ENCODE data around the gene NANOS1. TPM values are rescaled to one million over a fixed set of nuclear protein-coding genes. Genes with fewer than 3 reads are reported as not detected.

The NANOS1 gene
- polyA plus RNA-seq, 12 donors, result 3.6 to 8.7 (median 5.9) TPM; not detected in 1

DNA sequence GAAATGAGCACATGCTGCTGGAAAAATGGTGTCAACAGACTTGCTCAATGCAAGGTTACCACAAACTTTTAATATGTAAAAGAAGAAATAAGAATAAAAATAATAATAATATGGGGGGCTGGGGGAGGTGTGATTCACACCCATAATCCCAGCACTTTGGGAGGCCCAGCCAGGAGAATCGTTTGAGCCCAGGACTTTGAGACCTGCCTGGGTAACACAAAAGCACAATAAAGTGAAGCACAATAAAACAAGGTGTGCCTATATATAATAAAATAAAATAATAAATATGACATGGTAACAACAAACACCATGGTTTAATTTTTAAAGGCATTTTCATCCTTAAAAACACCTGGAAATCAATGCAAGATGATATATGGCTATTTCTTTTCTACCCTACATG lies 26.0 kb downstream of the NANOS1 start:
- DNase-seq, result no peak

GRCh38 chr10:119058010-119058409 lies 28.5 kb downstream of the NANOS1 start:
- no peak for DNase-seq

GRCh38 chr10:119059557-119059956 lies 30.0 kb downstream of the NANOS1 start:
- no peak for DNase-seq

- no peak for DNase-seq
Measured at GRCh38 chr10:119060107-119060506, 30.6 kb downstream of the NANOS1 start.

DNA sequence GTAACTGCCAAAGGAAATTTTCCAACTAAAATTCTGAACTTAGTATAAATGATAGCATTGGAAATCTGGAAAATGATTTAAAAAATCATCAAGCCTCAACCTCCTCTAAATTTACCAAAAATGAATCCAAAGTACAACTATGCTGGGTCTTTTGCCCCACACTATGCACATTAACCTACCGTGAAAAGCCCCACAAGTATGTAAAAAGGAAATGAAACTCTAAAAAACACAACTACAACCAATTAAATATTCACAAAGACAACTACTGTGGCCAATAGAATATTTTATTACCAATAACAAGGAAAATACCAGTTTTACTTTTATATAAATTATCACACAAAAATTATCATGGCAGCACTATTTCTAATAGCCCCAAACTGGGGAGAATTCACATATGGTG lies 31.8 kb downstream of the NANOS1 start:
- DNase-seq, result no peak

DNA sequence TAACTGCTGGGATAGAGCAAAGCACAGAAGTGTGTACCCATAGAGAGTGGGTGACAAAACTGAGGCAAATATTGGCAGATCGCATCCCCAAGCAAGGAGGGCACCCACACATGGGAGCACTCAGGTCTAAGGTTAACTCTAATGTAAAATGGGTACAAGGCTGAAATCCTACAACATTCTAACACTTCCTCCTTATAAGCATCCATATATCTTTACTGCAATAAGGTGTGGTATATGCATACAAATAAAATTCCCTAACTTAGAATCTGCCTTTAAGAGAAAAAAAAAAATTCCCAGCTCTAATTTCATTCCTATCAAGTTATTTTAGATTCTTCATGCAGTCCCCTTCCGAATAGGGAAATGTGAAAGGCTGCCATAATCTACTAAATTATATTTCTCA lies 32.4 kb downstream of the NANOS1 start:
- no peak for DNase-seq

DNA sequence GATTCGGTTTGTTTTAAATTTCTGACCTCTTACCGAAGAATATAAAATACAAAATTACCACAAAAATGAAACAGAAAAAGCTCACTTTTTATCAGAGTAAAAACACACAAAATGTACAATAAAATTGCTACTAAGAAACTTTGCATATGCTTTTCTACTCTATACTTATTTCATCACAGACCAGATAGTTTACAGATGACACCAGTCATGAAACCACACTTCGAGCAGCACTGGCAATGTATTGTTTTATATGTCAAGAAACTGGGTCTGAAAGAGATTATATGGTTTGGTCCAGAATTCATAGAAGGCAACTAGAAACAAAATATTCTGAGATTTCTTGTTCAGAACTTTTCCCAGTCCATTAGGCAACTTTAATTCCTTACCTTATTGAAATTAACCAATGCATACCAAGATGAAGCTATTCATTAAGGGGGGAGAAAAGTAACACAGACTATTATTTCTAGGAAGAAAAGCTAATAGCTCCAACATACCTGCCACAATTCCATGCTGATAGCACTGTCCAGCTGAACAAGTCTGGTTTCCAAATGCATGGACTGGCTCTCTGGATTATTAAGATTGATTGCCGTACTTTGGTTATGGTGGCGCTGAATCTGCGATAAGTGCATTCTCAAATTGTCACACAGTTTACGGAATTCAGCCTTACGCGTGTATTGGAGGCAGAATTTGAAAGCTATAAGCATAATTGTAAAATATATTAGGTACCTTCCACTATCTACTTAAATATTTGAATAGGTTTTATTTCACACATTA lies 41.1 kb downstream of the NANOS1 start:
- DNase-seq, result no peak

GRCh38 chr10:119073584-119073983 lies 44.1 kb downstream of the NANOS1 start:
- no peak for DNase-seq

- no peak for DNase-seq
Measured at GRCh38 chr10:119078422-119079179, 49.1 kb downstream of the NANOS1 start.

GRCh38 chr10:119079599-119080520 lies 50.3 kb downstream of the NANOS1 start:
- DNase-seq, result peak; percentile 77

DNA sequence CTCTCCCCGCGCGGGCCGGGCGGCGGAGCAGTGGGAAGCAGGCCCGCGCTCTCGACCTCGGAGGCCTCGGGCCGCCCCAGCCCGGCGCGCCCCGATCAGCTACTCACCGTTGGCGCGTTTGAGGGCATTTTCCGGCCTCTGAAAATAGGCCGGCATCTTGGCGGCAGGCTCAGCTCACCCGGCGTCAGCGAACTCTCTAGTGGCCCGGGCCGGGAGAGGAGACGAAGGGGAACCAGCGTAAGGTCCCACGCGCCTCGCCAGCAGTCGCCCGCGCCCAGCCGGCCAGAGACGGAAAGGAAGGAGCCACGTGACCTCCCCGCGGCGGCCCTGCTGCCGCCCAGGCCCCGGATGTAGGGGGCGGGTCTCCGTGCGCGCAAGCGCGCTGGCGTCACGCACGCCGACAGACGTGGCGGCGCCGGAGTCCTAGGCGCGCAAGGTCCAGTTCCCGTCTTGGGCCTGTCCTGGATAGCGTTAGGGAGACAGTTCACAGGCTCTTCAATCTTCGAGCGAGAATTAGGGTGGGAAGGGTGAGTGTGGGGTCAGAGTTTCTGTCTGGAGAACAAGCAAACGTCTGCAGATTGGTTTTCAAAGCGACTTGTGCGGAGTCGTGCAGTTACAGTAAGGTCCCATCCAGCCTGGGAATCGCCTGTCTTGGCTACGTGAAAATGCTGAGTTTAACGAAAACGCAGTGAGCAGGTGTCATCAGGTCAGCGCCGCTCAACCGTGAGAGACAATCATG lies 51.2 kb downstream of the NANOS1 start, which contains the start of gene EIF3A:
EIF3A (minus strand) TSS at position 297 of the 739 bp plus-strand sequence; CDS start at position 156, 141 bp downstream.
- DNase-seq, result peak; percentile 96

Other genes with a start within 250 kb of the NANOS1 start
- 100 to 1,000 TPM in 11 of 12 donors, not detected in 1; 130 to 173 (median 140) TPM for gene EIF3A, start 51.1 kb downstream of the NANOS1 start, polyA plus RNA-seq (ENCODE audit: insufficient read length in 12 of 12)
- 10 to 100 TPM in 11 of 12 donors, not detected in 1; 29.2 to 58.1 (median 36.8) TPM for gene DENND10, start 74.4 kb downstream of the NANOS1 start, polyA plus RNA-seq (ENCODE audit: insufficient read length in 12 of 12)
- gene SFXN4, start 136.0 kb downstream of the NANOS1 start, polyA plus RNA-seq (ENCODE audit: insufficient read length in 12 of 12), result 10 to 100 TPM in 11 of 12 donors, not detected in 1; 19.6 to 35.2 (median 26.1) TPM
- gene PRDX3, start 149.1 kb downstream of the NANOS1 start, polyA plus RNA-seq (ENCODE audit: insufficient read length in 12 of 12), result 100 to 1,000 TPM in 10 of 12 donors, 10 to 100 TPM in 1, not detected in 1; 68.4 to 171 (median 159) TPM
- 10 to 100 TPM in 11 of 12 donors, not detected in 1; 12.2 to 25.1 (median 21.3) TPM for gene GRK5, start 177.9 kb downstream of the NANOS1 start, polyA plus RNA-seq (ENCODE audit: insufficient read length in 12 of 12)